OCI-LY3 (cell line): ENCODE data around the gene FZD10.

Experiments used
- EZH2phosphoT487 ChIP-seq: fragments of 200-600 bp; shearing (Covaris generic); IDR thresholded peaks from 2 replicates; pipeline ENCODE4 v1.6.1; 2018; ENCODE audit warnings: antibody characterized with exemption, mixed run types, low read depth
- TF ChIP-seq, protein P1 (sequence below): fragments of 200-600, 300-600 bp; sonication (generic); IDR thresholded peaks from 2 replicates; pipeline ENCODE4 v1.5.1; 2014; ENCODE audit warnings: antibody characterized with exemption, low read length, low read depth

DNA sequence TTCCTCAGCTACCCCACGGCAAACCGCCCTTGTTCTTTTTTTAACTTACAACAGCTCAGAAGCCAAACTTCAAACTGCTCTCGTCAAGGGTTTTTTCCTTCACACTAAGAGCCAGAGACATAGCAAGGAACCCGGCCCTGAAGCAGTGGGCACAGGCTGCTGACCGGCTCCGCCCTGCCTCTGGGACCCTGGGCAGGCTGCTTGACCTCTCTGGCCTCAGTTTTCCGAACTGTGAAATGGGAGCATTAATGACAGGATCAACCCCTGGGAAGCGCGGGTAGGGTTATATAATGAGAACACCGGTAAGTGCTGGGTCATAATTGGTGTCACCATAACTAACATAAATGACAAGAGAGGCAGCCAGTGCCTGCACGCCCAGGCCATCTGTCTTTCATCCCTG is 21.2 kb upstream of the FZD10 start:
- TF ChIP-seq, protein P1, sequence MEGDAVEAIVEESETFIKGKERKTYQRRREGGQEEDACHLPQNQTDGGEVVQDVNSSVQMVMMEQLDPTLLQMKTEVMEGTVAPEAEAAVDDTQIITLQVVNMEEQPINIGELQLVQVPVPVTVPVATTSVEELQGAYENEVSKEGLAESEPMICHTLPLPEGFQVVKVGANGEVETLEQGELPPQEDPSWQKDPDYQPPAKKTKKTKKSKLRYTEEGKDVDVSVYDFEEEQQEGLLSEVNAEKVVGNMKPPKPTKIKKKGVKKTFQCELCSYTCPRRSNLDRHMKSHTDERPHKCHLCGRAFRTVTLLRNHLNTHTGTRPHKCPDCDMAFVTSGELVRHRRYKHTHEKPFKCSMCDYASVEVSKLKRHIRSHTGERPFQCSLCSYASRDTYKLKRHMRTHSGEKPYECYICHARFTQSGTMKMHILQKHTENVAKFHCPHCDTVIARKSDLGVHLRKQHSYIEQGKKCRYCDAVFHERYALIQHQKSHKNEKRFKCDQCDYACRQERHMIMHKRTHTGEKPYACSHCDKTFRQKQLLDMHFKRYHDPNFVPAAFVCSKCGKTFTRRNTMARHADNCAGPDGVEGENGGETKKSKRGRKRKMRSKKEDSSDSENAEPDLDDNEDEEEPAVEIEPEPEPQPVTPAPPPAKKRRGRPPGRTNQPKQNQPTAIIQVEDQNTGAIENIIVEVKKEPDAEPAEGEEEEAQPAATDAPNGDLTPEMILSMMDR = no peak
- no peak for TF ChIP-seq EZH2phosphoT487
